Measurements from ENCODE around the gene RGS7BP.

DNA sequence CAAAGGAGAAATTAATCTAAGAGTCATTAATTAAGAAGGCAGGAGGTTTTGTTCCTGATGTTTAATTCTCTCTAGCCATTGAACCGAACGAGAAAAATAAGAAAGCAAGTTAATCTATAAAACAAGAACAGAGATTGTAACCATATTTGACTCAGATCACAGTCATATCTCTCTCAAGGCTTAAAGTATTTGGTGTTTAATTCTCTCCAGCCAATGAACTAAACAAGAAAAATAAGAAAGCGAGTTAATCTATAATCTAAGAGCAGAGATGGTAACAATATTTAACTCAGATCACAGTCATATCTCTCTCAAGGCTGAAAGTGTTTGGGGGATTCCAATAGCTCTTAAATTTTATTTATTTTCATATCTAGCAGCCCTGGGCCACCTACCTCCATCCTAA, 110.1 kb downstream of the RGS7BP start:
- TF ChIP-seq POLR2A (IDR thresholded peaks at IDR 0.05; ENCODE audit: low read depth, low read length) (no peak), POLR2AphosphoS5 (IDR thresholded peaks at IDR 0.05; ENCODE audit: low read depth, low read length) (no peak)

Measured in GM12891 (cell line).